ENCODE measurements around the gene NECTIN1.
A peak's percentile ranks its signal among the peaks of the same experiment; 100 is the strongest.

NECTIN1 gene

GRCh38 chr11:119671051-119671450 lies 57.9 kb downstream of the NECTIN1 start:
- no peak for DNase-seq

GRCh38 chr11:119669487-119669886 lies 59.5 kb downstream of the NECTIN1 start:
- no peak for DNase-seq

- DNase-seq = no peak
These were observed 60.3 kb downstream of the NECTIN1 start for GRCh38 chr11:119668676-119669075.

GRCh38 chr11:119666463-119667131 lies 62.4 kb downstream of the NECTIN1 start:
- DNase-seq = peak; percentile 48

GRCh38 chr11:119666061-119666460 lies 62.9 kb downstream of the NECTIN1 start:
- no peak for DNase-seq

GRCh38 chr11:119664701-119665420 lies 64.1 kb downstream of the NECTIN1 start:
- no peak for DNase-seq

GRCh38 chr11:119664063-119664572 lies 64.9 kb downstream of the NECTIN1 start:
- no peak for DNase-seq

- no peak for DNase-seq
These were observed 65.7 kb downstream of the NECTIN1 start for GRCh38 chr11:119663279-119663678.

GRCh38 chr11:119661226-119661625 lies 67.8 kb downstream of the NECTIN1 start:
- no peak for DNase-seq

- DNase-seq = no peak
These were observed 68.9 kb downstream of the NECTIN1 start for GRCh38 chr11:119659971-119660723.

- DNase-seq = no peak
These were observed 75.9 kb downstream of the NECTIN1 start for GRCh38 chr11:119652907-119653659.

GRCh38 chr11:119651802-119652584 lies 77.0 kb downstream of the NECTIN1 start:
- DNase-seq = no peak

GRCh38 chr11:119650251-119650650 lies 78.7 kb downstream of the NECTIN1 start:
- no peak for DNase-seq

GRCh38 chr11:119647254-119647653 lies 81.7 kb downstream of the NECTIN1 start:
- no peak for DNase-seq

- DNase-seq = no peak
These were observed 84.0 kb downstream of the NECTIN1 start for GRCh38 chr11:119645018-119645417.

GRCh38 chr11:119644502-119644901 lies 84.5 kb downstream of the NECTIN1 start:
- DNase-seq = no peak

GRCh38 chr11:119643876-119644225 lies 85.1 kb downstream of the NECTIN1 start:
- DNase-seq = no peak

GRCh38 chr11:119643212-119643875 lies 85.7 kb downstream of the NECTIN1 start:
- DNase-seq = no peak

GRCh38 chr11:119641983-119642745 lies 86.8 kb downstream of the NECTIN1 start:
- no peak for DNase-seq

GRCh38 chr11:119640541-119640940 lies 88.5 kb downstream of the NECTIN1 start:
- DNase-seq = no peak

Data from effector CD4-positive, alpha-beta T cell (primary cell).